ENCODE results near the gene RAD9A.

Gene RAD9A

GRCh38 chr11:67429722-67430121, 37.9 kb downstream of the RAD9A start:
- no peak for DNase-seq

- DNase-seq: no peak
These were observed 39.8 kb downstream of the RAD9A start for GRCh38 chr11:67431346-67432249.

GRCh38 chr11:67432655-67433349, 41.0 kb downstream of the RAD9A start:
- DNase-seq: no peak

GRCh38 chr11:67433536-67434394, 42.0 kb downstream of the RAD9A start:
- DNase-seq: no peak

- no peak for DNase-seq
These were observed 42.7 kb downstream of the RAD9A start for GRCh38 chr11:67434395-67434881.

- DNase-seq: no peak
These were observed 43.4 kb downstream of the RAD9A start for GRCh38 chr11:67435031-67435726.

- DNase-seq: no peak
These were observed 44.1 kb downstream of the RAD9A start for GRCh38 chr11:67435727-67436458.

GRCh38 chr11:67436459-67437081, 44.8 kb downstream of the RAD9A start:
- no peak for DNase-seq

- DNase-seq: no peak
These were observed 45.5 kb downstream of the RAD9A start, which contains the start of gene PTPRCAP for GRCh38 chr11:67437082-67437808. TSS of gene PTPRCAP (minus strand) at chr11:67437682. CDS start at chr11:67437619, 63 bp downstream.

- no peak for DNase-seq
These were observed 46.0 kb downstream of the RAD9A start for GRCh38 chr11:67437809-67438157.

- no peak for DNase-seq
These were observed 46.5 kb downstream of the RAD9A start for GRCh38 chr11:67438158-67438902.

GRCh38 chr11:67439321-67440228, 47.8 kb downstream of the RAD9A start:
- DNase-seq: no peak

GRCh38 chr11:67440229-67441097, 48.7 kb downstream of the RAD9A start:
- DNase-seq: no peak

GRCh38 chr11:67441098-67441563, 49.3 kb downstream of the RAD9A start:
- no peak for DNase-seq

- DNase-seq: no peak
These were observed 50.1 kb downstream of the RAD9A start for GRCh38 chr11:67441731-67442351.

- DNase-seq: no peak
These were observed 51.0 kb downstream of the RAD9A start for GRCh38 chr11:67442504-67443404.
